Measurements from ENCODE around the gene ACAD9.
A peak's percentile ranks its signal among the peaks of the same experiment; 100 is the strongest.
"Not testable (repeated sequence)": the region's sequence is repeated elsewhere in the genome, so short reads cannot be mapped to it uniquely, and the experiment has no call there.

The ACAD9 gene

DNA sequence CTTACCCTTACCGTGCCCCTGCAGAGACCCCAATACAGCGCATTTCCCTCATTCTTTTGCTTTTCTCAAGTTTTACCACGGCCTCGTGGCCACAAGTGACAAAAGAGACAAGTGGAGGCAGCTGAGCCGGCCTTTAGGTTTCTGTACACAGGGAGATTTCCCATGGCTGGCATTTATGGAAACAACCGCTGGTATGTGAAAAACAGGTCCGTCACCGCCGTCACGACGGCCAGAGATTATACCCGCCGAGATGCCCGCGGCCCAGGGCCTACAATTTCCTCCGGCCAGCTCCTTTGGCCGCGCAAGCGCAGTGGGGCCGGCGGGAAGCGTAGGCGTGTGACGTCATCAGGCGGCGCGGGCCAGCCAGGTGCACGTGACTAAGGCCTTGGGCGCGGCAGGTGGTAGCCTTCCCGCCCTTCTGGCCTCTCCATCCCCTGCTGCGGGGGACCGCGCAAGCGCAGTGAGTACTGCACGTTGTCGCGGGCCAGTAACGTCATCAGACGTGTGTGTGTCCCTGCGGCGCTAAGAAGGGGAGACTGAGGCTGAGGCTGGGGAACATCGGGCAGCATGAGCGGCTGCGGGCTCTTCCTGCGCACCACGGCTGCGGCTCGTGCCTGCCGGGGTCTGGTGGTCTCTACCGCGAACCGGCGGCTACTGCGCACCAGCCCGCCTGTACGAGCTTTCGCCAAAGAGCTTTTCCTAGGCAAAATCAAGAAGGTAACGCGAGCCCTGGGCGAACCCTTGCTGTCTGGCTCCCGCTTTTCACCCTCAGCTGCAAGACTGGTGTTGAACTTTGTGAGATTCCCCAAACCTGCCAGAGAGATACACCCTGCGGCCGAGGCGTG lies at the start of gene ACAD9:
ACAD9 (plus strand) TSS at position 496 of the 845 bp plus-strand sequence; CDS start at position 568, 72 bp downstream.
- no peaks in the 10 kb centered on the region for H3K9me3 Mint-ChIP-seq
- H3K27me3 Mint-ChIP-seq = no peaks in the 10 kb centered on the region

DNA sequence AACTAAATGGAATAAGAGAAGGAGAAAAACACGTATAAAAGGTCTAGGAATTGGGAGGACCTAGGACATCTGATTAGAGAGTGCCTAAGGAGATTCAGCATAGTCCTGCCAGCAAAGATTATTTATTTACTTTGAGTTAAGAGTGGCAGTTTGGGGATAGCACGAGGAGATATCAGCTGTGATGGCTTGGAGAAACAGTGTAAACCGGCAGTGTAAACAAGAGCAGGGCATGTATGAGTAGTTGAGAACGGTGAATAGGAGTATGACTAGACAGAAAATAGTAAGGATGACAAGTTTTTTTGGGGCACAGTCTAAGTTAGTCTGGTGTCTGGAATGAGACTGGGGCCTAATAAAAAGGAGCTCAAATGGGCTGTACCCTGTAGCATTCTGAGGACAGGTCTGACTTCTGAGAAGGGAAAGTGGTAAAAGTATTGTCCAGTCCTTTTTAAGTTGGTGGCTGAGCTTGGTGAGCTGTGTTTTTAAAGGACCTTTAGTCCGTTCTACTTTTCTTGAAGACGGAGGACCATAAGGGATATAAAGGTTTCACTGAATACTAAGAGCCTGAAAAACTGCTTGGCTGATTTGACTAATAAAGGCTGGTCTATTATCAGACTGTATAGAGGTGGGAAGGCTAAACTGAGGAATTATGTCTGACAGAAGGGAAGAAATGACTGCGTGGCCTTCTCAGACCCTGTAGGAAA lies 49.3 kb upstream of the ACAD9 start:
- H3K9me3 Mint-ChIP-seq; H3K36me3 Mint-ChIP-seq (ENCODE audit: low read depth); H3K4me3 Mint-ChIP-seq; H3K27ac Mint-ChIP-seq; H3K4me1 Mint-ChIP-seq (ENCODE audit: low read depth); H3K27me3 Mint-ChIP-seq: not testable (repeated sequence)

More for the DNA sequence above, at the start of gene ACAD9:
- peak within 1 kb of the TSS; percentile 97 for H3K4me3 Mint-ChIP-seq
- H3K27ac Mint-ChIP-seq = peak within 1 kb of the TSS; percentile 99
- H3K36me3 Mint-ChIP-seq (ENCODE audit: low read depth) = peaks cover 24% of the 10 kb centered on the region
- peaks cover 79% of the 10 kb centered on the region for H3K4me1 Mint-ChIP-seq (ENCODE audit: low read depth)

DNA sequence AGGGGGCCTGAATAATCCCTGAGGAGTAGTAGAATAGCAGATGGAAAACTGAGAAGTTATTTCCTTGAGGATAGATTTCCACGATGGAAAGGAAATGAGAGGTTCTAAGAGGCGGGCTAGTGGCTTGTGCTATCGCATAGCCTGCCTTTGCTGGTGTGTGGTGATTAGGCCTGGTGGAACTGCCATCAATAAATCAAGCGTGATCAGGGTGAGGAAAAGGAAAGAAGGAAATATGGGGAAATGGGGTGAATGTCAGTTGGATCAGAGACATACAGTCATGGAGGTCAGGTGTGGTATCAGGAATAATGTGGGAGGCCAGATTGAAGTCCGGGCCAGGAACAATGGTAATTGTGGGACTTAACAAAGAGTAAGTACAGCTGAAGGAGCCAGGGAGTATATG lies 48.7 kb upstream of the ACAD9 start:
- not testable (repeated sequence) for H3K36me3 Mint-ChIP-seq (ENCODE audit: low read depth); H3K9me3 Mint-ChIP-seq; H3K27ac Mint-ChIP-seq; H3K27me3 Mint-ChIP-seq; H3K4me3 Mint-ChIP-seq; H3K4me1 Mint-ChIP-seq (ENCODE audit: low read depth)

GRCh38 chr3:128832979-128833378 lies 46.4 kb upstream of the ACAD9 start:
- H3K36me3 Mint-ChIP-seq (ENCODE audit: low read depth); H3K9me3 Mint-ChIP-seq; H3K4me3 Mint-ChIP-seq; H3K27me3 Mint-ChIP-seq; H3K4me1 Mint-ChIP-seq (ENCODE audit: low read depth); H3K27ac Mint-ChIP-seq: not testable (repeated sequence)

- H3K36me3 Mint-ChIP-seq (ENCODE audit: low read depth) = no peaks in the 10 kb centered on the region
- no peak overlapping the region for H3K4me3 Mint-ChIP-seq
- no peak overlapping the region for H3K27ac Mint-ChIP-seq
- no peaks in the 10 kb centered on the region for H3K9me3 Mint-ChIP-seq
- H3K27me3 Mint-ChIP-seq = no peaks in the 10 kb centered on the region
- H3K4me1 Mint-ChIP-seq (ENCODE audit: low read depth) = no peaks in the 10 kb centered on the region
Measured at GRCh38 chr3:128835096-128835495, 44.3 kb upstream of the ACAD9 start.

- no peak overlapping the region for H3K27ac Mint-ChIP-seq
- no peaks in the 10 kb centered on the region for H3K27me3 Mint-ChIP-seq
- H3K4me3 Mint-ChIP-seq = no peak overlapping the region
- H3K9me3 Mint-ChIP-seq = no peaks in the 10 kb centered on the region
- no peaks in the 10 kb centered on the region for H3K36me3 Mint-ChIP-seq (ENCODE audit: low read depth)
- peaks cover 21% of the 10 kb centered on the region for H3K4me1 Mint-ChIP-seq (ENCODE audit: low read depth)
Measured at GRCh38 chr3:128841926-128842920, 37.2 kb upstream of the ACAD9 start.

- Mint-ChIP-seq H3K9me3 (no peaks in the 10 kb centered on the region), H3K27me3 (no peaks in the 10 kb centered on the region), H3K4me3 (no peak overlapping the region), H3K27ac (no peak overlapping the region), H3K4me1 (ENCODE audit: low read depth) (peaks cover 21% of the 10 kb centered on the region), H3K36me3 (ENCODE audit: low read depth) (no peaks in the 10 kb centered on the region)
Measured at GRCh38 chr3:128844502-128844901, 34.9 kb upstream of the ACAD9 start.

GRCh38 chr3:128845119-128845777 lies 34.2 kb upstream of the ACAD9 start:
- H3K4me1 Mint-ChIP-seq (ENCODE audit: low read depth) = peaks cover 21% of the 10 kb centered on the region
- no peaks in the 10 kb centered on the region for H3K9me3 Mint-ChIP-seq
- H3K27me3 Mint-ChIP-seq = no peaks in the 10 kb centered on the region
- H3K4me3 Mint-ChIP-seq = peak overlapping the region; percentile 48
- H3K36me3 Mint-ChIP-seq (ENCODE audit: low read depth) = no peaks in the 10 kb centered on the region
- H3K27ac Mint-ChIP-seq = peak overlapping the region; percentile 75

DNA sequence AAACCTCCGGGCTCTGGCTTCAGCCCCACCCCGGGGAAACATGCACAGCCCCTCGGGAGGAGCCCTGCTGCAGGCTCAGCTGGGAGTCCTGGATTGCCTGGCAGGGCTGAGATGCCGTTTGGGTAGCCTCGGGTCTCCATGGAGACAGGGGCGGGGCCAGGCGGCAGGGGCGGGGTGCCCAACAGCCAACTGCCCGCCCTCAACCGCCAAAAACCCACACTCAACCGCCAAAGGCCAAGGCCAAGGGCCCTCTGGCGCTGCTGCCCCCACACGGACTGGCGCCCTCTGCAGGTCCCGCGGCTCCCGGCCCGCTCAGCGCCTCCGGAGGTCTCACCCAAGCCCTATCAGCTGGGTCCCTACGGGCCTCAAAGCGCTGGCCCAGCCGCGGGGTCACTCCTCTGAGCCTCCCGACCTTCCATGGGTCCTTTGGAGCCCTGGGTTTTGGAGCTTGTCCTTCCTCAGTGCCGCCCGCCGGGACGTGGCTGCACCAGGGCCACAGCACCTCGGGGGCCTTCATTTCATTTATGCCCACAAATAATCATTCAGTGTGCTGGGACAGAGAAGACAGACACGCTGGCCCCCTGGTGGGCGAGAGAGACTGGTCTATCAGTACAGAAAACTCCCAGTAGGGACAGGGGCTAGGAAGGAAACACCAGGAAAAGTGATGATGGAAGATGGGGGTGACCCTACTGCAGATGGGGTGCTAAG lies 33.5 kb upstream of the ACAD9 start:
- Mint-ChIP-seq H3K9me3 (no peaks in the 10 kb centered on the region), H3K27me3 (no peaks in the 10 kb centered on the region), H3K4me3 (peak overlapping the region; percentile 78), H3K27ac (peak overlapping the region; percentile 81), H3K36me3 (ENCODE audit: low read depth) (no peaks in the 10 kb centered on the region), H3K4me1 (ENCODE audit: low read depth) (peaks cover 21% of the 10 kb centered on the region)

GRCh38 chr3:128846486-128846891 lies 32.9 kb upstream of the ACAD9 start:
- Mint-ChIP-seq H3K27me3 (no peaks in the 10 kb centered on the region), H3K27ac (peak overlapping the region; percentile 81), H3K9me3 (no peaks in the 10 kb centered on the region), H3K4me1 (ENCODE audit: low read depth) (peaks cover 21% of the 10 kb centered on the region), H3K36me3 (ENCODE audit: low read depth) (no peaks in the 10 kb centered on the region), H3K4me3 (peak overlapping the region; percentile 78)

DNA sequence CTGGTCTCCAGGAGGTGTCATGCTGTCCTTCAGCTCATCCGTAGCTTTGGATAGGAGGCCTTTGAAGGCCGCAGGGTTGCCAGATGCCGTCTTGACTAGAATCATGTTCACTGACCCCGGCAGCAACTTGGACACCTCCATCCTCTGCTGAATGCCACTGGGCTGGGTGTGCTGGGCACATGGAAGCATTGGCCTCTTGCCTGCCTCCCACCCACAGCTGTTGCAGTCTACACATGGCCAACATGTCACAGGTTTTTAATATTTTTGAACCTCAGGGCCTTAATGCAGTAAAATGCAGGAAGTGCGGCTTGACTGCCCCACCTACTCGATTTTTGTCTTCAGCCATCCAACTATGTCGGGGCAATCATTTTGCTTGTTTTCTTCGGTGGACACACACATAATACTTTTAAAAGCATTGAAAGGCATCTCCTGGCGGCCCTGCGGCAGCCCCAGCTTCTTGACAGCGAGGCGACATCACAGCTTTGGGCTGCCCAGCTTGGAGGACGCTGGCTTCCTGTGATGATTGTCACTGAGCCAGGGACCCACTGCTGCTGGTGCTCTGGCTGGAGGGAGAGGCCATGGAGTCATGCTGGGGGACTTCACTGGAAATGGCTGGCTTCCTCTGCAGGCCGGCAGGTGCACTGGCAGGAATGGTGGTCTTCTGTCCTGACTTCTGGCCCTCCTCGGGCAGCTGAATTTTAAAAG lies 31.6 kb upstream of the ACAD9 start:
- no peak overlapping the region for H3K27ac Mint-ChIP-seq
- H3K9me3 Mint-ChIP-seq = no peaks in the 10 kb centered on the region
- no peak overlapping the region for H3K4me3 Mint-ChIP-seq
- no peaks in the 10 kb centered on the region for H3K27me3 Mint-ChIP-seq
- H3K36me3 Mint-ChIP-seq (ENCODE audit: low read depth) = no peaks in the 10 kb centered on the region
- H3K4me1 Mint-ChIP-seq (ENCODE audit: low read depth) = peaks cover 21% of the 10 kb centered on the region

DNA sequence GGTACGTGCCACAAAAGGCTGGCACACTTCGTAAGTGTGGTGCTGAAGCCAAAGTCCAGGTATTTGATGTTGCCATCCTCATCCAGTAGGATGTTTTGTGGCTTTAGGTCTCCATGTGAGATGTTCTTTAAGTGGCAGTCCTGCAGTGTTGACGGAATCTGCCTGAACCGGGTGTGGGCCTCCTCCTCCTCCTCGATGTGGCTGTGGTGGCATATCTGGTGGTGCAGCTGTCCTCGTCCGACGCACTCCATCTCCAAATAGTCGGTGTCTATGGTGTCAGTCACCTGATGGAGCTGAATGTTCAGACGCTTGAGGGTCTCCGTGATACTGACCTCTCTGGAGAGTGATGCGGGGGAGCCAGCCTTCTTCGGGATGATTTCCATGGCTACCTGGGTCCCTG lies 30.5 kb upstream of the ACAD9 start:
- H3K27ac Mint-ChIP-seq = no peak overlapping the region
- H3K4me1 Mint-ChIP-seq (ENCODE audit: low read depth) = peaks cover 21% of the 10 kb centered on the region
- peaks cover 3% of the 10 kb centered on the region for H3K9me3 Mint-ChIP-seq
- H3K36me3 Mint-ChIP-seq (ENCODE audit: low read depth) = peaks cover 3% of the 10 kb centered on the region
- H3K4me3 Mint-ChIP-seq = no peak overlapping the region
- no peaks in the 10 kb centered on the region for H3K27me3 Mint-ChIP-seq

DNA sequence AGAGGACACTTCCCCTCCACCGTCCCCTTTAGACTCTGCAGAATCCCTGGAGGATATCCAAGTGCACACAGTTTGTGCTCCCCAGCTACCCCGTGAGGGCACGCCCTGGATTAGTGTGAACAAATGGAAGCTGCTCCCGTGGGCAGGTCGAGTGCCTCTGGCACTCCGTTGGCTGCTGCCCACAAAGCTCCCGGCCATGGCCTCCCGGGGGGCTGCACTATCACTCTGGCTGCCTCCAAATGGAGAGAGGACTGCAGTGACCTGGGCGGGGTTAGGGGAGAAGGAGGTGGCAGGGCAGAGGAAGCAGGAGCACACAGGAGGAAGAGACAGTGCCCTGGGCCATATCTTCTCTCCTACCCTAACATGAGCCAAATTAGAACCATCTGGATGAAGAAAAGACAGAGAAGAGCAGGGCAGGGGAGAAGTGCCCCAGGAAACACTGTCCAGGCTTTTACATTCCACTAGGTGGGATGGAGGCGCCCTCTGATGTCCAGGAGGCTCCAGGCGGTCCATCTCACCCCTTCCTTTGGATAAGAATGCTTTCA lies 29.4 kb upstream of the ACAD9 start:
- Mint-ChIP-seq H3K9me3 (peaks cover 12% of the 10 kb centered on the region), H3K4me3 (no peak overlapping the region), H3K27me3 (no peaks in the 10 kb centered on the region), H3K36me3 (ENCODE audit: low read depth) (peaks cover 6% of the 10 kb centered on the region), H3K4me1 (ENCODE audit: low read depth) (peaks cover 19% of the 10 kb centered on the region), H3K27ac (no peak overlapping the region)

All from stimulated activated naive CD8-positive, alpha-beta T cell treated with anti-CD3 and anti-CD28 coated beads, Interleukin-15, Interleukin-2, amounts not matched to agents 100 ng/mL and 50 ng/mL, for 24 hours (primary cell).